Measurements from ENCODE around the gene SH3RF3.

SH3RF3 gene

GRCh38 chr2:109264595-109265328 lies 135.8 kb downstream of the SH3RF3 start:
- no peak for DNase-seq (ENCODE audit: low read depth)

GRCh38 chr2:109265369-109265768 lies 136.4 kb downstream of the SH3RF3 start:
- DNase-seq (ENCODE audit: low read depth) = no peak

- no peak for DNase-seq (ENCODE audit: low read depth)
These were observed 136.9 kb downstream of the SH3RF3 start for GRCh38 chr2:109265953-109266352.

- no peak for DNase-seq (ENCODE audit: low read depth)
These were observed 137.5 kb downstream of the SH3RF3 start for GRCh38 chr2:109266496-109266895.

- no peak for DNase-seq (ENCODE audit: low read depth)
These were observed 138.2 kb downstream of the SH3RF3 start for GRCh38 chr2:109266998-109267854.

GRCh38 chr2:109268916-109269315 lies 139.9 kb downstream of the SH3RF3 start:
- DNase-seq (ENCODE audit: low read depth) = no peak

GRCh38 chr2:109269706-109270504 lies 140.9 kb downstream of the SH3RF3 start:
- DNase-seq (ENCODE audit: low read depth) = no peak

- no peak for DNase-seq (ENCODE audit: low read depth)
These were observed 141.7 kb downstream of the SH3RF3 start for GRCh38 chr2:109270505-109271312.

- DNase-seq (ENCODE audit: low read depth) = no peak
These were observed 142.9 kb downstream of the SH3RF3 start for GRCh38 chr2:109271920-109272319.

GRCh38 chr2:109272461-109272860 lies 143.5 kb downstream of the SH3RF3 start:
- DNase-seq (ENCODE audit: low read depth) = no peak

GRCh38 chr2:109275120-109276012 lies 146.4 kb downstream of the SH3RF3 start:
- no peak for DNase-seq (ENCODE audit: low read depth)

GRCh38 chr2:109277406-109277805 lies 148.4 kb downstream of the SH3RF3 start:
- DNase-seq (ENCODE audit: low read depth) = no peak

- no peak for DNase-seq (ENCODE audit: low read depth)
These were observed 150.3 kb downstream of the SH3RF3 start for GRCh38 chr2:109279243-109279860.

GRCh38 chr2:109280804-109281203 lies 151.8 kb downstream of the SH3RF3 start:
- no peak for DNase-seq (ENCODE audit: low read depth)

GRCh38 chr2:109282360-109282759 lies 153.4 kb downstream of the SH3RF3 start:
- no peak for DNase-seq (ENCODE audit: low read depth)

- DNase-seq (ENCODE audit: low read depth) = no peak
These were observed 153.9 kb downstream of the SH3RF3 start for GRCh38 chr2:109282865-109283264.

- no peak for DNase-seq (ENCODE audit: low read depth)
These were observed 155.8 kb downstream of the SH3RF3 start for GRCh38 chr2:109284826-109285225.

GRCh38 chr2:109285244-109285651 lies 156.2 kb downstream of the SH3RF3 start:
- peak; percentile 18 for DNase-seq (ENCODE audit: low read depth)

- DNase-seq (ENCODE audit: low read depth) = no peak
These were observed 158.4 kb downstream of the SH3RF3 start for GRCh38 chr2:109287413-109287812.

- DNase-seq (ENCODE audit: low read depth) = no peak
These were observed 158.8 kb downstream of the SH3RF3 start for GRCh38 chr2:109287838-109288237.

Data from ELR (cell line).